IPS-15b (cell line): ENCODE results near the gene TXNL4B.

Source experiments
- H3K27me3 ChIP-seq: one replicate; pipeline ENCODE4 v1.6.1; 2013; ENCODE audit warnings: low read length; ENCODE audit not compliant: control insufficient read depth, insufficient read depth
- H3K36me3 ChIP-seq: one replicate; pipeline ENCODE4 v1.6.1; 2013; ENCODE audit warnings: low read length; ENCODE audit not compliant: control insufficient read depth, insufficient read depth
- H3K4me1 ChIP-seq: one replicate; pipeline ENCODE4 v1.6.1; 2013; ENCODE audit warnings: mild to moderate bottlenecking, low read length; ENCODE audit not compliant: control insufficient read depth, insufficient read depth
- H3K4me3 ChIP-seq: one replicate; pipeline ENCODE4 v1.5.1; 2013; ENCODE audit warnings: low read depth, low read length
- H3K9ac ChIP-seq: one replicate; pipeline ENCODE4 v1.6.1; 2013; ENCODE audit warnings: low read depth, mild to moderate bottlenecking, low read length
- H3K9me3 ChIP-seq: one replicate; pipeline ENCODE4 v1.6.1; 2013; ENCODE audit warnings: mild to moderate bottlenecking, low read length; ENCODE audit not compliant: control insufficient read depth, insufficient read depth

TXNL4B gene

GRCh38 chr16:72093448-72094265, at the start of gene TXNL4B, which contains the start of gene DHX38:
TSS of gene TXNL4B (minus strand) at chr16:72093620. CDS start at chr16:72090749, 2,871 bp downstream.
TSS of gene DHX38 (plus strand) at chr16:72093847. CDS start at chr16:72096158, 2,311 bp downstream.
- Histone ChIP-seq H3K4me3 (peak within 1 kb of the TSS; percentile 97), H3K9me3 (no peaks in the 10 kb centered on the region), H3K36me3 (peaks cover 11% of the 10 kb centered on the region), H3K4me1 (peaks cover 3% of the 10 kb centered on the region), H3K9ac (peak within 1 kb of the TSS; percentile 93), H3K27me3 (no peaks in the 10 kb centered on the region)

DNA sequence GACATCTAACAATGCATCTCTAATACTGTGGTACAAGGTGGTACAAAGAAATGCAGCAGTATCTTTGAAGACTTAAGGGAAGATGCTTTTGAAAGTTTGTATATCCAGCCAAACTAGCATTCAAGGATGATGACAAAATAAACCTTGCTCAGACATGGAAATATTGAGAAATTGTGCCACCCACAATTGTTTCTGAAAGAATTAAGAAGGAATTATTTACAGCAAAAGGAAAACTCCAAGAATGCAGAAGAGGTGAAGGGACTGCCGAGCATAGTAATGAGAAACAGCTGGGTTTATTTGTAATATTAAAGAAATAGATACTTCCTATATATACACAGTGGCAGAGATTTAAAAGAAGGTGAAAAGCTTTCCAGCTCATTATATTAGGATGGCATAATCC, 49.1 kb upstream of the TXNL4B start:
- H3K36me3 ChIP-seq, result no peaks in the 10 kb centered on the region
- H3K4me1 ChIP-seq, result no peaks in the 10 kb centered on the region
- H3K27me3 ChIP-seq, result no peaks in the 10 kb centered on the region
- no peak overlapping the region for H3K9ac ChIP-seq
- no peaks in the 10 kb centered on the region for H3K9me3 ChIP-seq
- no peak overlapping the region for H3K4me3 ChIP-seq

GRCh38 chr16:72139908-72140307, 46.5 kb upstream of the TXNL4B start:
- Histone ChIP-seq H3K9me3 (no peaks in the 10 kb centered on the region), H3K36me3 (no peaks in the 10 kb centered on the region), H3K4me1 (no peaks in the 10 kb centered on the region), H3K9ac (no peak overlapping the region), H3K27me3 (no peaks in the 10 kb centered on the region), H3K4me3 (no peak overlapping the region)

- H3K9ac ChIP-seq, result no peak overlapping the region
- H3K4me1 ChIP-seq, result no peaks in the 10 kb centered on the region
- no peaks in the 10 kb centered on the region for H3K27me3 ChIP-seq
- H3K4me3 ChIP-seq, result no peak overlapping the region
- H3K36me3 ChIP-seq, result no peaks in the 10 kb centered on the region
- H3K9me3 ChIP-seq, result no peaks in the 10 kb centered on the region
These were observed 44.7 kb upstream of the TXNL4B start for GRCh38 chr16:72138064-72138572.

GRCh38 chr16:72137380-72138063, 44.1 kb upstream of the TXNL4B start:
- H3K9ac ChIP-seq, result no peak overlapping the region

DNA sequence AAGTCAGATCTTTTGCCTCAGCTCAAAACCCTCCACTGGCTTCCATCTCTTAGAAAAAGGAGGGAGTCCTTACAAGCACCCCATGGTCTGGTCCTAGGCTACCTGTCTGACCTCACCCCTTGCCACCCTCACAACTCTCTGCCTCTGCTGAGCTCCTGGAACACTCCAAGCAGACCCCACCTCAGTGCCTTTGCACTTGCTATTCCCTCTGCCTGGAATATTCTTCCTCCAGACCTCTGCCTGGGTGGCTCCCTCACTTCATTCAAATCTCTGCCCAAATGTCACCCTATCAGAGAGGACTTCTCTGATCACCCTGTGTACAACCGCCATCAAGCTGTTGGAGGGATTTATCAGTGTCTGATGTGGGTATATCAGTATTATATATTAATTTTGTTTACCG, 41.1 kb upstream of the TXNL4B start:
- no peaks in the 10 kb centered on the region for H3K36me3 ChIP-seq

More at GRCh38 chr16:72137380-72138063, 44.1 kb upstream of the TXNL4B start:
- no peaks in the 10 kb centered on the region for H3K27me3 ChIP-seq
- H3K4me1 ChIP-seq, result no peaks in the 10 kb centered on the region
- no peaks in the 10 kb centered on the region for H3K36me3 ChIP-seq
- no peak overlapping the region for H3K4me3 ChIP-seq
- H3K9me3 ChIP-seq, result no peaks in the 10 kb centered on the region

GRCh38 chr16:72132726-72133125, 39.3 kb upstream of the TXNL4B start:
- peaks cover 2% of the 10 kb centered on the region for H3K27me3 ChIP-seq
- no peaks in the 10 kb centered on the region for H3K36me3 ChIP-seq
- H3K9me3 ChIP-seq, result no peaks in the 10 kb centered on the region

More for the DNA sequence above, 41.1 kb upstream of the TXNL4B start:
- H3K9ac ChIP-seq, result no peak overlapping the region
- no peaks in the 10 kb centered on the region for H3K4me1 ChIP-seq
- no peak overlapping the region for H3K4me3 ChIP-seq
- no peaks in the 10 kb centered on the region for H3K9me3 ChIP-seq
- peaks cover 2% of the 10 kb centered on the region for H3K27me3 ChIP-seq

DNA sequence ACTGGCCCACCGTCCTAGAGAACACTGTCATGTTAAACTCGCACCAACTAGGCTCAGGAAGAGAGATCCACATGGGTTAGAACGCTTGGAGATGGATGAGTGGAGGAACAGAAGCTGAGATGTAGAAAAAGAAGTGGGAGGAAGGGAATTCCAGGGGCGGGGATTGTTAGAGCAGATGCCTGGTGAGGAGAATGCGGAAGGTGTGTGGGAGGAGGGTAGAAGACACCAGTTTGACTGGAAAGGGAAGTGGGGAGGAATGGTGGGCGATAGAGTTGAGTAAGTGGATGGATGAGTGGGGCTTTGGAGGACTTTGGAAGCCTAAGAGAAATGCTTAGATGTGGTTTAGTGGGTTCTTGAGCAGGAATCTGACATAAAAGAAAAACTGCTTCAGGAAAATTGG, 37.6 kb upstream of the TXNL4B start:
- Histone ChIP-seq H3K4me3 (no peak overlapping the region), H3K36me3 (no peaks in the 10 kb centered on the region), H3K9me3 (no peaks in the 10 kb centered on the region), H3K27me3 (peaks cover 2% of the 10 kb centered on the region), H3K4me1 (no peaks in the 10 kb centered on the region), H3K9ac (no peak overlapping the region)

More at GRCh38 chr16:72132726-72133125, 39.3 kb upstream of the TXNL4B start:
- no peak overlapping the region for H3K4me3 ChIP-seq
- H3K9ac ChIP-seq, result no peak overlapping the region
- H3K4me1 ChIP-seq, result no peaks in the 10 kb centered on the region

DNA sequence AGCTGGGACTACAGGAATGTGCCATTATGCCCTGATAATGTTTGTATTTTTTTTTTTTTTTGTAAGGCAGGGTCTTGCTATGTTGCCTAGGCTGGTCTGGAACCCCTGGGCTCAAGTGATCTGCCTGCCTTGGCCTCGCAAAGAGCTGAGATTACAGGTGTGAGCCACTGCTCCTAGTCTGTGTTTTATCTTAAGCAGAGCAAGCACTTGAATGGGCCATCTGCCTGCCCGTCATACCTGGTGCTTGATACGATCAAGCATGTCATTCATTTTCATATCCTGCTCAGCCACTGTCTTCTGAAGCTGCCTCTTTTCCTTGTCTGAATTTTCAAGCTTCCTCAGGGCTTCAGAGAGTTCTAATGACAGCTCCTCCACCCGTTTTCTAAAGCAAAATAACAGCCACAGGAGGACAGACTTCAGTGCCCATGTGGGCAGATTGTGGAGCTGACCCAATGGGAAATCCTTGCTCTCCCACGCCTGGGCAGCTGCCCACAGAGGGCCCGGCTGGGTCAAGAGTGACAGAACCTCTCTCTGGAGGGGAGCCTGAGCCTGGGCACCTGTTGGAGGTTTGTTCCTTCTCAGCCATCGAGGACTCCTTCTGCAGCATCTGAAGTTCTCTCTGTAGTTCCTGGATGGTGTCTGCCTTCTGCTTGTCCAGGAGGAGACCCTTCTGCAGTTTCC, 36.7 kb upstream of the TXNL4B start:
- no peak overlapping the region for H3K4me3 ChIP-seq
- H3K4me1 ChIP-seq, result peaks cover 5% of the 10 kb centered on the region
- no peaks in the 10 kb centered on the region for H3K36me3 ChIP-seq
- H3K9me3 ChIP-seq, result no peaks in the 10 kb centered on the region
- H3K27me3 ChIP-seq, result peaks cover 2% of the 10 kb centered on the region
- no peak overlapping the region for H3K9ac ChIP-seq

DNA sequence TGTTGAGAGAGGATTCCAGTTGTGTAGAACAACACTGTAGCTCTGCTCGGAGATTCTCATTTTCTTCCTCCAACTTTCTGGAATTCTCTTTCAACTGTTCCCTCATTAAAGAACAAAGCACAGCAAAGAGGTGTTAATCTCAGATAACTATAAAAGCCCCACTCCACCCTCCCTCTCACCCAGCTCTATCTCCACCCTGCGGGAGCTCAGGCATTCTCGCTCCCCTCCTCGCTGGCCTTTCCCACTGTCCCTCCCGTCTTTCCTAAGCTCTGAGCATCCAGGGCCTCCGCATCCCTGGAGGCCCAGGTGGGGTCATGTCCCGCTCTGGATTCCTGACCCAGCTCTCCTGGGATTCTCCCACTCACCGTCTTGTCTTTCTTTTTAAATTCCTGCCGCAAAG, 35.3 kb upstream of the TXNL4B start:
- H3K36me3 ChIP-seq, result no peaks in the 10 kb centered on the region
- peaks cover 5% of the 10 kb centered on the region for H3K4me1 ChIP-seq
- H3K27me3 ChIP-seq, result peaks cover 2% of the 10 kb centered on the region
- no peak overlapping the region for H3K4me3 ChIP-seq
- H3K9ac ChIP-seq, result no peak overlapping the region
- no peaks in the 10 kb centered on the region for H3K9me3 ChIP-seq

GRCh38 chr16:72126429-72126765, 33.0 kb upstream of the TXNL4B start:
- no peak overlapping the region for H3K9ac ChIP-seq
- no peaks in the 10 kb centered on the region for H3K36me3 ChIP-seq
- peaks cover 2% of the 10 kb centered on the region for H3K27me3 ChIP-seq

More at GRCh38 chr16:72126429-72126765, 33.0 kb upstream of the TXNL4B start:
- H3K9me3 ChIP-seq, result no peaks in the 10 kb centered on the region
- no peak overlapping the region for H3K4me3 ChIP-seq
- peaks cover 5% of the 10 kb centered on the region for H3K4me1 ChIP-seq
